Endothelial cell of umbilical vein (primary cell): Measurements from ENCODE around the gene PLCB4. TPM values are rescaled to one million over a fixed set of nuclear protein-coding genes. Genes with fewer than 3 reads are reported as not detected.

Experiments used
- BruUV-seq: library from RNA; stranded (reverse); fragments of 400-500 nt; replicated peaks from 2 replicates; lab custom pipeline; 2021; lab: Mats Ljungman, UMichigan
- CTCF ChIA-PET: fragments of 300-600, 350-600 bp; sonication (Branson Sonifier 250); formaldehyde crosslinking; loops from one replicate; lab custom pipeline; 2021; ENCODE audit warnings: antibody characterized with exemption, inconsistent platforms; lab: Charles Lee
- POLR2A ChIA-PET: fragments of 300-600, 350-600 bp; sonication (Branson Sonifier 250); formaldehyde crosslinking; loops from one replicate; lab custom pipeline; 2021; ENCODE audit warnings: antibody characterized with exemption, inconsistent platforms; lab: Charles Lee
- DNase-seq: peaks from one replicate; pipeline ENCODE4 v3.0.0-alpha.2; 2011; ENCODE audit warnings: low read depth, low spot score
- FAIRE-seq: peaks from 2 replicates; lab custom pipeline; 2011; peaks lifted over from hg19 to GRCh38; lab: Jason Lieb, UNC
- H2AFZ ChIP-seq: 2 replicates; pipeline ENCODE4 v1.6.0; 2012; ENCODE audit warnings: low read depth, low read length, control low read depth, inconsistent platforms
- H3K27ac ChIP-seq: 2 replicates; pipeline ENCODE4 v1.5.1; 2011; ENCODE audit warnings: low read depth, mild to moderate bottlenecking, control low read depth, low read length, moderate library complexity; ENCODE audit not compliant: insufficient read depth
- H3K27me3 ChIP-seq, 2 experiments: 2 replicates each; pipeline versions ENCODE4 v1.6.0 to v1.6.1; 2011; ENCODE audit warnings: low read length in 2 of 2, mixed read lengths in 1 of 2; ENCODE audit not compliant: control insufficient read depth in 2 of 2, insufficient read depth in 2 of 2
- H3K36me3 ChIP-seq, 2 experiments: 2 replicates in 1 of 2; 3 replicates in 1 of 2; pipeline ENCODE4 v1.5.1; 2011; ENCODE audit warnings: low read length in 2 of 2, mild to moderate bottlenecking in 1 of 2, moderate library complexity in 1 of 2; ENCODE audit not compliant: control insufficient read depth in 2 of 2, insufficient read depth in 2 of 2; ENCODE audit errors: extremely low read depth in 1 of 2
- H3K4me1 ChIP-seq: 3 replicates; pipeline ENCODE4 v1.5.1; 2011; ENCODE audit warnings: mild to moderate bottlenecking, low read length; ENCODE audit not compliant: control insufficient read depth, insufficient read depth; ENCODE audit errors: extremely low read depth
- H3K4me2 ChIP-seq: 2 replicates; pipeline ENCODE4 v1.6.1; 2011; ENCODE audit warnings: low read length, control low read depth, mixed read lengths; ENCODE audit not compliant: insufficient read depth
- H3K4me3 ChIP-seq, 3 experiments: fragments of 200-600 bp in 1 of 3; sonication (generic), shearing (Covaris generic) in 1 of 3; replicated peaks in 1 of 3; 2 replicates each; pipeline ENCODE4 v1.5.1; 2011 to 2016; ENCODE audit warnings: control low read depth in 3 of 3, low read length in 3 of 3, mild to moderate bottlenecking in 2 of 3, inconsistent platforms in 1 of 3, low read depth in 1 of 3, moderate library complexity in 1 of 3; ENCODE audit not compliant: insufficient read depth in 1 of 3
- H3K79me2 ChIP-seq: 2 replicates; pipeline ENCODE4 v1.6.0; 2012; ENCODE audit warnings: low read length, inconsistent platforms; ENCODE audit not compliant: control insufficient read depth, insufficient read depth
- H3K9ac ChIP-seq: replicated peaks from 2 replicates; pipeline ENCODE3; 2011; ENCODE audit warnings: low read length, control low read depth; ENCODE audit not compliant: insufficient read depth; ENCODE audit errors: extremely low read depth
- H3K9me1 ChIP-seq: replicated peaks from 3 replicates; pipeline ENCODE4 v1.6.0; 2011; ENCODE audit warnings: mild to moderate bottlenecking, low read length; ENCODE audit not compliant: control insufficient read depth, insufficient read depth; ENCODE audit errors: extremely low read depth
- H3K9me3 ChIP-seq: replicated peaks from 2 replicates; pipeline ENCODE4 v1.5.1; 2012; ENCODE audit warnings: low read length, inconsistent platforms; ENCODE audit not compliant: control insufficient read depth, insufficient read depth
- H4K20me1 ChIP-seq: replicated peaks from 2 replicates; pipeline ENCODE3; 2011; ENCODE audit warnings: mild to moderate bottlenecking, low read length; ENCODE audit not compliant: control insufficient read depth, insufficient read depth; ENCODE audit errors: extremely low read depth
- CTCF ChIP-seq, 2 donors: IDR thresholded peaks; 1 replicate in 1 of 2; 2 replicates in 1 of 2; pipeline ENCODE4 v1.5.1; 2011; ENCODE audit warnings: low read length in 2 of 2, mild to moderate bottlenecking in 2 of 2, moderate library complexity in 2 of 2, control low read depth in 1 of 2, inconsistent platforms in 1 of 2, low read depth in 1 of 2; ENCODE audit not compliant: insufficient read depth in 1 of 2; ENCODE audit errors: extremely low read depth in 1 of 2
- EZH2 ChIP-seq: IDR thresholded peaks from 2 replicates; pipeline ENCODE4 v1.6.1; 2012; ENCODE audit warnings: borderline replicate concordance, low read depth, mild to moderate bottlenecking, moderate library complexity, low read length, inconsistent platforms; ENCODE audit not compliant: severe bottlenecking
- FOS ChIP-seq: IDR thresholded peaks from 2 replicates; pipeline ENCODE4 v1.6.1; 2011; ENCODE audit warnings: mild to moderate bottlenecking, low read length, moderate library complexity, borderline replicate concordance; ENCODE audit not compliant: insufficient read depth
- GATA2 ChIP-seq: IDR thresholded peaks from 2 replicates; pipeline ENCODE4 v1.7.0; 2011; ENCODE audit warnings: low read depth, mild to moderate bottlenecking, moderate library complexity, mixed read lengths, low read length; ENCODE audit not compliant: insufficient read length, insufficient read depth
- JUN ChIP-seq: IDR thresholded peaks from 2 replicates; pipeline ENCODE4 v1.6.1; 2011; ENCODE audit warnings: borderline replicate concordance, low read depth; ENCODE audit not compliant: insufficient read length, insufficient read depth
- MYC ChIP-seq: IDR thresholded peaks from one replicate; pipeline ENCODE4 v1.6.1; 2011; ENCODE audit warnings: mild to moderate bottlenecking, low read depth, low read length
- POLR2A ChIP-seq: IDR thresholded peaks from 2 replicates; pipeline ENCODE4 v1.6.1; 2012; ENCODE audit warnings: low read depth, mild to moderate bottlenecking, control low read depth, low read length
- POLR2AphosphoS5 ChIP-seq: IDR thresholded peaks from 2 replicates; pipeline ENCODE4 v1.6.1; 2012; ENCODE audit warnings: low read depth, mild to moderate bottlenecking, control low read depth, low read length, moderate library complexity; ENCODE audit not compliant: insufficient read depth
- dilution Hi-C: fragments of 300-500 bp; cut with MboI; formaldehyde crosslinking; loops from one replicate; pipeline ENCODE4 v1.15.0; 2019; ENCODE audit warnings: low sequenced_read_pairs; ENCODE audit not compliant: extremely low pct_ligation_motif_present
- intact Hi-C: fragments of 100-400 bp; cut with micrococcal nuclease; formaldehyde crosslinking; loops from one replicate; pipeline ENCODE4 v1.10.0; 2022
- polyA plus RNA-seq, 4 experiments: library from polyadenylated mRNA; depleted of rRNA in 3 of 4; stranded (reverse) in 3 of 4; unstranded in 1 of 4; fragments of >200 nt; gene quantifications; 2 replicates each; pipeline versions ENCODE4 v1.2.1 to v1.2.3, GENCODE V29; 2011 to 2012; ENCODE audit warnings: missing spikeins in 1 of 4
- total RNA-seq: library from RNA; stranded (reverse); gene quantifications from 2 replicates; pipeline ENCODE4 v1.2.3, GENCODE V29; 2021
- TF ChIP-seq, protein P1 (sequence below): IDR thresholded peaks from 2 replicates; pipeline ENCODE4 v1.6.1; 2011; ENCODE audit not compliant: insufficient read depth, insufficient read length

The PLCB4 gene
- total and polyA plus RNA-seq, 2 donors (not counting 3 experiments of a cell fraction or from before 2014, with no cell fraction given) = 0.37 to 1.7 TPM

DNA sequence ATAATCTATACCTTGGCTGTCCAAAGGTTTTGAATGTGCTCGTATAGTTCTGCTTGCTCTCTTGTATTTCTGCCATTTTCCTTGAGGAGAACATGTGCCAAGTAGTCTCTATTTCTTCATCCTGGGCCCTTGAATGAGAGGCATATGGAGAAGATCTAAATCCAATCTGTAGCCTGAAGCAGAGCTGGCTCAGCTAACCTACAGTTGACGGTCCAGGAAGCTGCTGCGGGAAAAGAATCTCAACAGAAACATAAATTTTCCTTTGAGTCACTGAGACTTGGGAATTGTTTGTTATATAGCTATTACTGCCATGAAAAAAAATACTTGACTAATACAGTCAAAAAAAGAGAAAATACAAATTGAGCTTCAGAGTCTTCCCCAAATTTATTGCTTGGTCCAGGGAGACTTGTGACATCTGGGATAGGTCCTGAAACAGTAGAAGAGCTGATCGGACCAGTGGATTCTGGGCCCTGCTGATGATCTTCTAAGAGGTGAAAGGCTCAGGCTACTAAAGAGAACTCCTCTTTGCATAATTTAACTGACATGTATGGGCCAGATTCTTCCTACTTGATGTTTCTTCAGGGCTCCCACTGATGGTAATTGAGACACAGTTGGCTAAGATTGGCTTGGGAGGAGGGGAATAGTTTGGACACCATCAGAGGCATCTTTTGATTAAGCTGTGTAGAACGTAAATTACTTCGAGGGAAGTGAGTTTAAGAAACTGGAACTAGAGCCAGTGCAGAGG, 29.9 kb upstream of the PLCB4 start:
- H3K36me3 ChIP-seq = no peaks in the 10 kb centered on the region
- intact Hi-C loops (no loop called here), dilution Hi-C loops (no loop called here)
- no peak overlapping the region for H2AFZ ChIP-seq
- ChIA-PET CTCF (interaction anchor here (1.0 kb wide), 1 partner anchor 15 kb away, joined by 3 read pairs; no protein-coding TSS in a partner anchor), POLR2A (no interaction called here)
- no peak overlapping the region for H3K9ac ChIP-seq
- no peak for FAIRE-seq
- H3K9me1 ChIP-seq = no peaks in the 10 kb centered on the region
- TF ChIP-seq EZH2 (no peak), POLR2AphosphoS5 (no peak), MYC (no peak), FOS (no peak), JUN (no peak), CTCF (IDR thresholded peaks at IDR 0.05; ENCODE audit: extremely low read depth in 1 of 2, insufficient read depth in 1 of 2, low read depth in 1 of 2, low read length in 2 of 2) (no peak), GATA2 (no peak), POLR2A (no peak)
- TF ChIP-seq, protein P1, sequence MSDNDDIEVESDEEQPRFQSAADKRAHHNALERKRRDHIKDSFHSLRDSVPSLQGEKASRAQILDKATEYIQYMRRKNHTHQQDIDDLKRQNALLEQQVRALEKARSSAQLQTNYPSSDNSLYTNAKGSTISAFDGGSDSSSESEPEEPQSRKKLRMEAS = no peak
- H3K4me1 ChIP-seq = no peaks in the 10 kb centered on the region
- H3K79me2 ChIP-seq = no peaks in the 10 kb centered on the region
- H3K27ac ChIP-seq = no peak overlapping the region
- no peaks in the 10 kb centered on the region for H4K20me1 ChIP-seq
- H3K9me3 ChIP-seq = no peaks in the 10 kb centered on the region
- no peak overlapping the region for H3K4me3 ChIP-seq
- no peak overlapping the region for H3K4me2 ChIP-seq
- BruUV-seq = no TSS peak
- no peak for DNase-seq
- H3K27me3 ChIP-seq = no peaks in the 10 kb centered on the region
